IMR-90 (cell line): Measurements from ENCODE around the gene DUS2. TPM values are rescaled to one million over a fixed set of nuclear protein-coding genes. Genes with fewer than 3 reads are reported as not detected.

Experiments used
- ATAC-seq: fragments of 200-7000 bp; cut with Tn5 transposase; 2 replicates; pipeline ENCODE4 v1.9.1; 2020; ENCODE audit warnings: low read depth, mild to moderate bottlenecking, moderate library complexity
- BruUV-seq: library from RNA; stranded (reverse); fragments of 400-500 nt; replicated peaks from 2 replicates; lab custom pipeline; 2021; lab: Mats Ljungman, UMichigan
- CTCF ChIA-PET: fragments of 300-600 bp; formaldehyde crosslinking; extraction: SDS; loops from one replicate; lab custom pipeline; 2021; ENCODE audit warnings: antibody characterized with exemption; lab: Yijun Ruan, JAX
- POLR2A ChIA-PET: fragments of 300-600 bp; sonication (Branson Sonifier 250); formaldehyde crosslinking; loops from one replicate; lab custom pipeline; 2022; ENCODE audit warnings: antibody characterized with exemption; ENCODE audit not compliant: unreplicated experiment; lab: Charles Lee
- DNase-seq: peaks from one replicate; pipeline ENCODE4 v3.0.0; 2013
- H2AFZ ChIP-seq: replicated peaks from 2 replicates; pipeline ENCODE3; 2013; ENCODE audit warnings: low read length, mild to moderate bottlenecking; ENCODE audit not compliant: poor library complexity
- H2AK5ac ChIP-seq: 2 replicates; pipeline ENCODE4 v1.6.1; 2013; ENCODE audit warnings: low read depth, low read length, inconsistent platforms
- H2AK9ac ChIP-seq: replicated peaks from 2 replicates; pipeline ENCODE3; 2013; ENCODE audit warnings: mild to moderate bottlenecking, low read depth, low read length, moderate library complexity; ENCODE audit not compliant: poor library complexity
- H2BK120ac ChIP-seq: 2 replicates; pipeline ENCODE4 v1.6.1; 2013; ENCODE audit warnings: low read depth, low read length, inconsistent platforms
- H2BK15ac ChIP-seq: 3 replicates; pipeline ENCODE4 v1.6.1; 2013; ENCODE audit warnings: low read depth, low read length, inconsistent platforms
- H2BK20ac ChIP-seq: 2 replicates; pipeline ENCODE4 v1.6.1; 2013; ENCODE audit warnings: low read depth, mild to moderate bottlenecking, inconsistent platforms, low read length, moderate library complexity
- H2BK5ac ChIP-seq: 2 replicates; pipeline ENCODE4 v1.6.1; 2013; ENCODE audit warnings: mild to moderate bottlenecking, low read depth, low read length, inconsistent platforms; ENCODE audit not compliant: poor library complexity, severe bottlenecking
- H3K14ac ChIP-seq: replicated peaks from 2 replicates; pipeline ENCODE4 v1.6.1; 2013; ENCODE audit warnings: low read depth, low read length, inconsistent platforms
- H3K18ac ChIP-seq: 2 replicates; pipeline ENCODE4 v1.6.1; 2013; ENCODE audit warnings: low read depth, low read length, control low read depth
- H3K23ac ChIP-seq: 2 replicates; pipeline ENCODE4 v1.6.1; 2013; ENCODE audit warnings: low read depth, low read length, inconsistent platforms
- H3K27ac ChIP-seq: 2 replicates; pipeline ENCODE4 v1.5.1; 2013; ENCODE audit warnings: mild to moderate bottlenecking, control low read depth, low read length; ENCODE audit not compliant: insufficient read depth
- H3K27me3 ChIP-seq: 2 replicates; pipeline ENCODE4 v1.6.1; 2013; ENCODE audit warnings: low read length; ENCODE audit not compliant: control insufficient read depth, insufficient read depth
- H3K36me3 ChIP-seq: 2 replicates; pipeline ENCODE4 v1.6.1; 2013; ENCODE audit warnings: low read length, mixed read lengths; ENCODE audit not compliant: control insufficient read depth, insufficient read depth
- H3K4ac ChIP-seq: 2 replicates; pipeline ENCODE4 v1.6.1; 2013; ENCODE audit warnings: low read depth, low read length, inconsistent platforms
- H3K4me1 ChIP-seq: 2 replicates; pipeline ENCODE4 v1.6.1; 2013; ENCODE audit warnings: low read length, mixed read lengths; ENCODE audit not compliant: control insufficient read depth, insufficient read depth
- H3K4me2 ChIP-seq: 2 replicates; pipeline ENCODE4 v1.6.1; 2013; ENCODE audit warnings: low read depth, mild to moderate bottlenecking, control low read depth, low read length, moderate library complexity
- H3K4me3 ChIP-seq: 2 replicates; pipeline ENCODE4 v1.5.1; 2013; ENCODE audit warnings: low read depth, mild to moderate bottlenecking, control low read depth, low read length, moderate library complexity; ENCODE audit not compliant: insufficient read depth
- H3K56ac ChIP-seq: 2 replicates; pipeline ENCODE4 v1.6.1; 2013; ENCODE audit warnings: low read length, inconsistent platforms; ENCODE audit not compliant: insufficient read depth; ENCODE audit errors: extremely low read depth
- H3K79me1 ChIP-seq, 2 experiments: 2 replicates each; pipeline ENCODE4 v1.6.1; 2013; ENCODE audit warnings: low read length in 2 of 2, inconsistent platforms in 1 of 2, low read depth in 1 of 2
- H3K9ac ChIP-seq: 2 replicates; pipeline ENCODE4 v1.6.1; 2013; ENCODE audit warnings: low read depth, low read length, control low read depth
- H3K9me1 ChIP-seq: 2 replicates; pipeline ENCODE4 v1.6.1; 2013; ENCODE audit warnings: low read length, inconsistent platforms; ENCODE audit not compliant: insufficient read depth
- H3K9me3 ChIP-seq: 2 replicates; pipeline ENCODE4 v1.6.1; 2013; ENCODE audit warnings: low read length; ENCODE audit not compliant: control insufficient read depth, insufficient read depth
- H4K20me1 ChIP-seq: 2 replicates; pipeline ENCODE4 v1.6.1; 2013; ENCODE audit warnings: low read length, inconsistent platforms; ENCODE audit not compliant: insufficient read depth
- H4K5ac ChIP-seq: 2 replicates; pipeline ENCODE4 v1.6.1; 2013; ENCODE audit warnings: mild to moderate bottlenecking, low read depth, low read length, control low read depth
- H4K8ac ChIP-seq, 2 experiments: 2 replicates each; pipeline ENCODE4 v1.6.1; 2013; ENCODE audit warnings: low read depth in 2 of 2, low read length in 2 of 2, control low read depth in 1 of 2, inconsistent platforms in 1 of 2
- H4K91ac ChIP-seq: 2 replicates; pipeline ENCODE4 v1.6.1; 2013; ENCODE audit warnings: low read depth, low read length, inconsistent platforms; ENCODE audit not compliant: insufficient read depth
- CHD1 ChIP-seq: IDR thresholded peaks from 2 replicates; pipeline ENCODE4 v1.6.1; 2012; ENCODE audit warnings: low read depth, low read length, improper control_type of control experiment
- MAFK ChIP-seq: IDR thresholded peaks from 2 replicates; pipeline ENCODE4 v1.6.1; 2012; ENCODE audit warnings: low read depth, low read length, improper control_type of control experiment
- MXI1 ChIP-seq: IDR thresholded peaks from 2 replicates; pipeline ENCODE4 v1.6.1; 2012; ENCODE audit warnings: low read depth, mild to moderate bottlenecking, low read length, moderate library complexity, borderline replicate concordance
- dilution Hi-C: fragments of 300-500 bp; cut with HindIII; formaldehyde crosslinking; loops from one replicate; pipeline ENCODE4 v1.14.3; 2018; ENCODE audit warnings: low sequenced_read_pairs; ENCODE audit not compliant: unreplicated experiment
- in situ Hi-C: fragments of 300-500 bp; cut with MboI; formaldehyde crosslinking; loops from 3 replicates; pipeline ENCODE4 v1.14.3; 2019; ENCODE audit warnings: low sequenced_read_pairs, inconsistent platforms, mixed read lengths
- intact Hi-C: fragments of 100-400 bp; cut with micrococcal nuclease; formaldehyde crosslinking; loops from 2 replicates; pipeline ENCODE4 v1.10.0; 2022
- polyA plus RNA-seq, 3 experiments: library from polyadenylated mRNA; depleted of rRNA; stranded (reverse); fragments of >200 nt; gene quantifications; 2 replicates each; pipeline ENCODE4 v1.2.3, GENCODE V29; 2012; ENCODE audit warnings: low replicate concordance in 1 of 3
- total RNA-seq: library from RNA; depleted of rRNA; stranded (reverse); fragments of >200 nt; gene quantifications from 2 replicates; pipeline ENCODE4 v1.2.3, GENCODE V29; 2012

The DUS2 gene
- total and polyA plus RNA-seq, 2 of the 4 experiments (the other 2 are of a cell fraction), result 15.8 to 30.5 TPM

DNA sequence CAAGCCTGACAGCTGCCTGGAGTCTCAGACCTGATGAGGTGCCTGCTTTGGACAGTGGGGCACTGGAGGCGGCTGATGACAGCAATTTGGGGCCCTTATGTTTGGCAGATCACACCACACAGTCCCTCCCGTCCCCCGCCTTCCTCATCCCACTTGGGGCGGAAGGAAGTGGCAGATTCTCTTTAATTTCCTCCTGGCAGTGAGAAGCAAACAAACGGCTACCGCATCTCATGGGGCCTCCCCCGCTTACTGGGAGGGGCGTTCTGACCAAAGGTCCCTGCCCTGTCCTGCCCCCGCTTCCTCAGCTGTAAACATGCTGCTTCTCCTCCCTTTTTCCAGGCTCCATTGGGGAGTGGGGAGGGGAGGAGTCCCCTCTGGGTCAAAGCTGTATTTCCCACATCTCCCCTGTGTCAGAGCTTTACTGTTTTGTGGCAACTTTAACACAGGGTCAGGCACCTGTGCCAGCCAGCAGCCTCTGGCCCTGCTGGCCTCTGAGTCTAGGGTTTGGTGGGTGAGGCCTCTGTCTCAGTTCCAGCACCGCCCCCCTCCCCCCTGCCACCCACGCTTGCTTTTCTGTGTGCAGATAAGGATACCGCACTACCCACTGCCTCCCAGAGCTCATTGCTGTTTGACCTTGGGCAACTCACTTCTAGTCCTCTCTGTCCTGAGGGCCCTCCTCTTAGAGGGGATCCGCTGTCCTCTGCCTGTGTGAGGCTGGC lies 56.7 kb downstream of the DUS2 start (continued):
- TF ChIP-seq MXI1 (no peak), CHD1 (no peak)

DNA sequence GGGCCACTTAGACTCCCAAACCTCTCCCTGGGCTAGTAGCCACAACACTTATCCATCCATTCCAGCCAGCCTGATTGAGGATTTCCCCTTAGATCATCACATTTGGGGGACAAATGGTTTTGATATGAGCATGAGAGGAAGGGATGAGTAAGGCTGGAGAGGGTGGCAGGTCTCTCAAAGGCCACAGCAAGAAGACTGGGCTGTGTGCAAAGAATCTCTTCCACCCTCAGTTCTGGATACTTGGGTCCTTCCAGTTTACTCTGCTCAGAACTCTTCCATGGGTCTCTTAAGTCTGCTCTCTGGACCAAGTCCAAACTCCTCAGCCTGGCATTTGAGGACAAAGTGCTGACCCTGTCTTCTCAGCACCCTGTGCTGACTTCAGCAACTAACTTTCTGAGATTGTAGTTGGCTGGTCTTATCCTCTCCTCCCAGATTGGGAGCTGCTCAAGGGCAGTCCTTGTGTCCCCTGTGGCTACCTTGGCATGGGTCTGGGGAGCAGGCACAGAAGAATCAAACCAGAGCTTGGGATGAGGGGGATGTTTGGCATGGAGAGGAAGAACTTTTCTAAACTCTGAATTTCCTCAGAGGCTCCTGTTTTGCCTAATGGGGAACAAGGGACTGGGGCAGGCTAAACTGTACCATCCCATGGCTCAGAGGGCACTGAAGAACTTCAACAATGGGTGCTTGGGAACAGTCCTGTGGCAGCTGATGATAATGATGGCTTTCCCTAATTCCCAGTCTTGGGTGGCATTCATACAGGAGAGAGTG lies 59.0 kb downstream of the DUS2 start:
- Histone ChIP-seq H2AFZ (no peak overlapping the region), H2AK5ac (0 out of 2 replicates have a peak overlapping the region, but pooled peaks have one; percentile 4), H4K91ac (no peak overlapping the region), H3K27ac (no peak overlapping the region), H2BK5ac (no peak overlapping the region), H3K9me1 (peaks cover 24% of the 10 kb centered on the region), H3K9ac (no peak overlapping the region), H4K8ac (no peak overlapping the region), H3K4me2 (no peak overlapping the region), H2BK120ac (no peak overlapping the region), H3K23ac (no peak overlapping the region), H2BK20ac (no peak overlapping the region), H3K14ac (no peak overlapping the region), H3K79me1 (peaks cover 4 to 19% of the 10 kb centered on the region in 2 experiments; a peak in 1 of 4 replicates), H3K18ac (no peak overlapping the region), H3K56ac (no peak overlapping the region), H3K9me3 (no peaks in the 10 kb centered on the region), H3K27me3 (no peaks in the 10 kb centered on the region), H3K4me1 (peaks cover 23% of the 10 kb centered on the region), H3K4ac (no peak overlapping the region), H4K5ac (no peak overlapping the region), H3K36me3 (peaks cover 14% of the 10 kb centered on the region), H2AK9ac (no peak overlapping the region), H4K20me1 (0 out of 2 replicates have a peak, but pooled peaks cover 4% of the 10 kb centered on the region), H2BK15ac (no peak overlapping the region), H3K4me3 (no peak overlapping the region)
- ChIA-PET CTCF (interaction anchor here (0.6 kb wide), 1 partner anchor 96 kb away, joined by 3 read pairs; no protein-coding TSS in a partner anchor), POLR2A (no interaction called here)
- ATAC-seq, result no peak
- no peak for DNase-seq
- TF ChIP-seq CHD1, result no peak
- no peak for TF ChIP-seq MAFK
- intact Hi-C loops, result loop anchor here (10.0 kb wide), 1 partner anchor 243 kb away; no protein-coding TSS in a partner anchor
- dilution Hi-C loops, result no loop called here
- in situ Hi-C loops, result no loop called here
- BruUV-seq, result no TSS peak
